CD4-positive, alpha-beta T cell treated with Interleukin-2 at 100 ng/mL for 4 hours (primary cell): Measurements from ENCODE around the gene RIT2.
"Not testable (repeated sequence)": the region's sequence is repeated elsewhere in the genome, so short reads cannot be mapped to it uniquely, and the experiment has no call there.

Experiments
- DNase-seq: peaks from one replicate; pipeline ENCODE4 v3.0.0-alpha.2; 2020; ENCODE audit warnings: low spot score

The RIT2 gene

DNA sequence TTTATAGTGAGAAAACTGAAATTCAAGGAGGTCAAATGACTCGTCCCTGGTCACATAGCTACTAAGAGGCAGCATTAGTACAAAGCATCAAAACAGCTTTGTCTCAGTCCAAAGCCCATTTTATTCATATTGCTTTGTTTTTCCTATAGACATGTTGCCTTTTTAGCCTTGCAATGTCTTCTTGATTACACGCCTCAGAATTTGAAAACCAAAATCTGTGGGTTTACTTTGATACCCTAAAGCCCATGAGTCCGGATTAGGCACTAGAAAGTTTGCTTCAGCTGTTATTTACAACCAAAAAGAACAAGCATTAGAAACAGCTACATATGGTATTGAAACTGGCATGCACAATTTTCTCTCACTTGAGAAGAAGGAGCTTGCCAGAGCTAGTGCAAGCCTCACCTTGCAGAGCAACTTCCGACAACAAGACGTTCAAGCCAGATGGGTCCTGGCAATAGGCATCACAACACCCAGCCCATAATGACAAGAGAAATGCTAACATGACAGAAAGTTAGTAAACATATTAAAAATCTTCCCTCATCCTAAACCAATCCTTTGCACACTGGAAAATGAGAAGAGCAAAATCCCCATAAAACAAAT is 276.8 kb downstream of the RIT2 start:
- no peak for DNase-seq

DNA sequence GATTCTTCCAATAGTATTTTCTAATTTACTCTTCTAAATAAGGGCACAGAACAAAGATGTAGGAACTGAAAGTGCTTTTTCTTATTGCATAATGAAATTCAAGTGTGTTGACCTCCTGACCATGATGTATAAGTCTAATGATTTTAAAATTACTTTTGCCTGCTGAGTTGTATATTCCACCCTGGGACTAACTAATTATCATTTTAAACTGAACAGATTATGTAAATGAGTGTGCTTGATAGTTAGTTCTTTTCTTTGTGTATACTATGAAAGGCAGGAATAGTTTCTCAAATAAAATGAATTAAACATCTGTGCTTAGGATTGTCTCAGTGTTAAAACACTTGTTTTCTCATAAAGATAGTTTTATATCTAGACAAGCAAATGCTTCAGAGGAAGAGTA is 284.5 kb downstream of the RIT2 start:
- DNase-seq = no peak

DNA sequence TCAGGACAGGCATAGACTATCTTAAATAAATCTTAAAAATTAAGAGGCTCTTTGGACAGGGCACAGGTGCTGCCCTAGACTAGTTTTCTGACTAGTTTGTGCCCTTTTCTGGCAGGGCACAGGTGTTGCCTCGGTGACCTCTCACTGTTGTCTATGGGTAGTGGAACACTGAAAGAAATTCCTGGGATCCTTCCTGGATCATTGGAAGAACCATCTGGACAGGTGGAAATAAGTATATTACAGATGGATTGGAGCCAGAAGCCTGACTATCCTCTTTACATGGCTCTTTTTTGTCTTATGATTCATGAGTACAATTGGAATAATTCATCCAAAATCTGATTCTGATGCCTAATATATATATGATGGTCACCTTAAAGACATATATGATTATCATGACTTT is 286.6 kb downstream of the RIT2 start:
- no peak for DNase-seq

DNA sequence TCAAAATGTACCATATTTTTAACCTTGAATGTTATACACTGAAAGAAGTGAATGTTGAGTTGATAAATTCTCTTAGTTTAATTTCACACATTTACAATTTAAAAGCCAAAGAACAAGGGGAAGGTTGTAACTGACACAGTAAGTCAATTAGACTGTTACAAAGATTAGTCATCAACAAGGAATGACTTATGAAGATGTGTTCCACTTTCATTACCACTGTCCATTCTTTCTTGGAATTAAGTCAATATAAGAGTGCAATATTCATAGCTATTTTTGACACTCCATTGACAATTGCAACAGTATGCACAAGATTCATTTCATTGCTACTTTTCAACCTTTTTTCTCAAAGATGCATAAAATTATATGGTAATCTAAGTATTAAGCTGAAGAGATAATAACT is 291.3 kb downstream of the RIT2 start:
- no peak for DNase-seq

DNA sequence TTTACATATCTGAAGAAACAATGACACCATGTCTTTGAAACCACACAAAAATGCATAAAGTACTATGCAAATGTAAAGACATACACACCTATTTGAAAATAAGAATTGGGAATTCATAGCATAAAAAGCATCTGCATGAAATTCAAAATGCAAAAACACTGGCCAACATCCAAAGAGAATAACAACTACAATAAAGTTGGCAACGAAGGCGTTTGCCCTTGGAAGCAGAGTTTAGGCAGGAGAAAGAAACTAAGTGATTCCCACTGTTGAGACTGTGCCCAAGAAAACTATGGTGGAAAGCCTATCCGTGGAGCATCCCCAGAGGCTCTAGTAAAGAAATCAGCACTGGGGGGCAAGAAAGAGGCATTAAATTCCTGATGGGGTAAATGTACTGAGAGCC is 292.8 kb downstream of the RIT2 start:
- DNase-seq = no peak

DNA sequence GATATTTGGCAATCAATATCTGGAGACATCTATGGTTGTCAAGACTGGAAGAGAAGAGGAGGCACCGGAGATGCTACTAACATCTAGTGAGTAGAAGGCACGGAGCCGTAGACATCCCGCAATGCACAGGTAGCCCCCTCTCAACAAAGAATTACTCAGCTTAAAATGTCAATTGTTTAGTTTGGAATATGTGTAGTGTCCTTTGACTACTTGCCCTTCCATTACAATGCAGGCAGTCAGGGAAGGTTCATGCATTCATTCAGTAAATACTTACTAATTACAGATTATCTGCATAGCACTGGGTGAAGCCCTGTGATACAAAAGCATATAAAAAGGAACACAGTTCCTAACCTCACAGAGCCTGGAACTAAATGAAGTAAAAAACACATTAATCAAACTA is 294.0 kb downstream of the RIT2 start:
- DNase-seq = no peak

DNA sequence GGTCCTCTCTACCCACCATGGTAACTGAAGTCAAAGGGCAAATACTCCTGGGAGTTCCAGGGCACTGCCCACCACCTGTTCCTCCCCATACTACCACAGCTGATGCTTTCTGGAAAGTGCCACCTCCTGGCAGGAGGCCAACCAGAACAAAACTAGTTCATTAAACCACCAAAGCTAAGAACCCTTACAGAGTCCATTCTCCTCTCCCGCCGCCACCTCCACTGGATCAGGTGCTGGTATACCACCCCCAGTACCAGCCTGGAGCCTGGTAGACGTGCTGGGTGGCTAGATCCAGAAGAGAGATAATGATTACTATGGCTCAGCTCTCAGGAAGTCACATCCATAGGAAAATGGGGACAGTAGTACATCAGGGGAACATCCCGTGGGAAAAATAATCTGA is 300.9 kb downstream of the RIT2 start:
- no peak for DNase-seq

DNA sequence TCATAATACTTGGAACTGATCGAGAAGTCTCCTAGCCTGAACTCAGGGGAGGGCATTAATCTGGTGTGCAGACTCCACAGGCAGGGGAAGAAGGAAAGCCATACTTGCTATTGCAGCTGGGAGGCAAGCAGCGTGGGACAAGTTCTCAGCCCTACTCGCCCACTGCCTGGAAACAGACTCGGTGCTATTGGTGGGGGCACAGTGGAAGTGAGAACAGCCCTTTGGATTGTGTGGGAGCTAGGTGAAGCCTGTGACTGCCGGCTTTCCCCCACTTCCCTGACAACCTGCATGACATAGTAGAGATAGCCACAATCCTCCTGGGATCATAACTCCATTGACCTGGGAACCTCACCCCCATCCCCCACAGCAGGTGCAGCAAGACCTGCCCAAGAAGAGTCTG is 301.3 kb downstream of the RIT2 start:
- no peak for DNase-seq

DNA sequence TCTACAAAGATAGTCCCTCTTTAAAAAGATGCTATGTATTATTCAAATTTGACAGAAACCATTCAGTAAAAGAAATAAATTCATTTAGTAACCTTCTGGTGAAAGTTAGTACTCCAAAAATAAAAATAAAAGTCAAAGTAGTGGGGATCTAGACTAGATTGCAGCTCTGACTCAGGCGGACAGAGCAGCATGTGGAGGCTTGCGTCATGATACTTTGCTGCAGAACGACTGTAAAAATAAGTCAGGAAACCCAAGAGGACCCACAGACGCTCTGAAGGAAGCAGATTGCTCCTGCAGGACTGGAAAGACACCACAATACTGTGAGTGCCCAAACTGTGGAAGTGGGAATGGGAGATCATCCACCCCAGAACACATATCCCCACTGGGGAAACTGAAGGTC is 301.9 kb downstream of the RIT2 start:
- DNase-seq = no peak

DNA sequence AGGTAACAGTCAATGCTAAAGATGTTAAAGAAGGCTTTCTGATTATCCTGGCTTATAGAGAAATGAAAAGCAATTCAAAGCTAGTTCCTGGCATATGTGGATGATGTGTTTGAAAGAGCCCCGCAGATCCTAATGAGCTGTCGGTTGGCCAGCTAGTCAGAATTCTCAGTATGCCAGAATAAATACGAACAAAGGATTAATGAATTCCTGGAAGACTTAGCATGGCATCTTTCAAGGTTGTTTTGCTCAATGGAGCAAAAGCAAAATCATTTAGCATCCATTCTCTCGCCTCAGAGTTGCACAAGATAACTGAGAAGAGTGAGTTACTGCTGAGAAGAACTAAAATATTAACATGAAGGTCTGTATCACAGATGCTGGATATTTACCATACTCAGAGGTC is 307.6 kb downstream of the RIT2 start:
- DNase-seq = no peak

DNA sequence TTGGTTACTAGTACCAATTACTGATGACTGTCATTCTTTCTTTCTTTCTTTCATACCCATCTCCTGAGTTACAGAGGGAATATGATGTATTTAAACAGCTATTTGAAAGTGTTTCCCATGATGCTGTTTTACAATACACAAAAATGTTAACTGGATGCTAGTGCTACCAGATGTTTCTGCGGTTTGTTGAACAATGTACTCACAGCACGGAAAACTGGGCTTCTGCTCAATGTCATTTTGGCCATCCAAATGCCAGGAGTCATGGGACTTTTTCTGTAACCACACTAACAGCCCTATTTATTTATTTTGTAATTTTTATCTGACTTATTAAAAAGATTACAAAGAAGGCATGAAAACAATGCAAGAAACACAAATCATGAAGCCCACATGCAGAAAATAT is 313.8 kb downstream of the RIT2 start:
- no peak for DNase-seq

DNA sequence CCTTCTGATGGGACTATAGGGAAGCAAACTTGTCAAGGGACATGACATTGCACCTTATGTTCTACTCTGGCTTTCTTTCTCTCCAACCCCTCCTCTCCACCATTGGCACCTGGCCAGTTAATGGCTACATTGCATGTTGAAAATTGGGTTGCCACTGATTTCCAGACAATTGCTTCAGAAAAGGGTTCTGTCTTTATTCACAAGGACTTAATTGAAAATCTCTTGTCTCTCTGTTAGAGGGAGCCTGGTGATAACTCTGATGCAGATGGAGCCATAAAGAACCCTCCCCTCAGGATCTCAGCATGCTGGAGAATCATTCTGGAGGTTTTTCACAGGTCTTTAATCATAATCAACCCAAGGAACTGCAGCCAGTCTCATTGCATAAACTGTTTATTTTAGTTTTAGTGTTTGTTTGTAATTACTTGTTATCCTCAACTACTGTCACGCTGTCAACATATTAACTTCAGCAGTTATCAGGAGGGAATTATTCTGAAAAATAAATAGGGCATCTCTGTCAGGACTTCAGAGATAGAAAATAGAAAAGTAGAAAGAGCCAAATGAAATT is 316.8 kb downstream of the RIT2 start:
- no peak for DNase-seq

DNA sequence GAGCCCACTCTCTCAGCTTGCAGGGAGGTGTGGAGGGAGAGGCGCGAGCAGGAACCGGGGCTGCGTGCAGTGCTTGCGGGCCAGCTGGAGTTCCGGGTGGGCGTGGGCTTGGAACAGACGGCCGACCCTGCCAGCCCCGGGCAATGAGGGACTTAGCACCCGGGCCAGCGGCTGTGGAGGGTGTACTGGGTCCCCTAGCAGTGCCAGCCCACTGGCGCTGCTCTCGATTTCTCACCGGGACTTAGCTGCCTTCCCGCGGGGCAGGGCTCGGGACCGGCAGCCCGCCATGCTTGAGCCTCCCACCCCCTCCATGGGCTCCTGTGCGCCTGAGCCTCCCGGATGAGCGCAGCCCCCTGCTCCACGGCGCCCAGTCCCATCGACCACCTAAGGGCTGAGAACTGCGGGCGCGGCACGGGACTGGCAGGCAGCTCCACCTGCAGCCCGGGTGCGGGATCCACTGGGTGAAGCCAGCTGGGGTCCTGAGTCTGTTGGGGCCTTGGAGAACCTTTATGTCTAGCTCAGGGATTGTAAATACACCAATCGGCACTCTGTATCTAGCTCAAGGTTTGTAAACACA is 320.2 kb downstream of the RIT2 start:
- not testable (repeated sequence) for DNase-seq

DNA sequence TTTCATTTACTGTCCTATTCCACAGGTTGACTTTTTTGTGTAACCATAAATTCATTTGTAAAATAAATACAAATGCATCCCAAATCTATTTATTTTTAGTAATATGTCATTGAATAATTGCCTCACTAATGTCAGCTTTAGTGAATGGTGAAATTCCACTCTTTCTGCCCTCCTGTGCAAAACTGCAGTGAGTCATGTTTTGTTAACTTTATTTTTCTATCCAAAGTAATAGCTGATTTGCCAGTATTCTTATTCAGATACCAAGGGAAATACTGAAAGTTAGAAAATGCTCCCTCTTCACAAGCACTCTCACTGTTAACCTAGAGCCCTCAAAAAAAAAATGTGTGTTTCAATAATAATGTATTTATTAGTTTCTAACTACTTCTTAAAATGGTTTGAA is 322.8 kb downstream of the RIT2 start:
- no peak for DNase-seq

DNA sequence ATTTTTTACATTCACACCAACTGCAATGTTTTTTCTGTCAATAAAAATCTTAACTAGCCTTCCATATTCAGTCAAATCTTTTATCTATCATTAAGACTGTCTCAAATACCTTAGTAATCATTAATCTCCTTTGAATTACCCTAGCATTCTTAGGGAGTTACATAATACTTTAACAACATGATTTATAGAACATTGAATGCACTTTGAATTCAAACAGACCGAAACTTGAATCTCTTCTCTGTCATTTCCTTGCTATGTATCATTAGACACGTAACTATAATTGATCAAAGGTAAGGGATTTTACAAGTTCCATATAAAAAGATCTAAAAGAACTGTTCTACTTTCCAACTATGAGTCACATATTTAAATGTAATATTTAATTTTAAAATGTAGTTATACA is 330.9 kb downstream of the RIT2 start:
- no peak for DNase-seq

DNA sequence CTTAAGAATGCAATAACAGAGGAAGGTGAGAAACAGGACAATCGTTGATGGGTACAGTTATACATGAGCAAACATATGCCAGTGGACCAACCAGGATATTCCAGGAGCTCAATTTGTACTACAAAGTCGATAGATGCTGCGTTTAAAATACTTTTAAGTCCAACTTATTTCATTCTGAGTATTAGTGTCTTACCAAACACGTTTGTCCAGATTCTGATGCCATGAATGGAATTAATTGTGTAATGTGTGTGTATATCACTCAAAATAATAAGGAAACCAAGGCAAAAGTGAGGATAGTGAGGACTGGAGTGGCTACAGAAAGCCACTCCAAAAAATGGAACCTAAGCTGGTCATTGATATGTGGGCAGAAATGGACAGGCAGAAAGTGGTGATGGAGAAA is 332.6 kb downstream of the RIT2 start:
- no peak for DNase-seq

DNA sequence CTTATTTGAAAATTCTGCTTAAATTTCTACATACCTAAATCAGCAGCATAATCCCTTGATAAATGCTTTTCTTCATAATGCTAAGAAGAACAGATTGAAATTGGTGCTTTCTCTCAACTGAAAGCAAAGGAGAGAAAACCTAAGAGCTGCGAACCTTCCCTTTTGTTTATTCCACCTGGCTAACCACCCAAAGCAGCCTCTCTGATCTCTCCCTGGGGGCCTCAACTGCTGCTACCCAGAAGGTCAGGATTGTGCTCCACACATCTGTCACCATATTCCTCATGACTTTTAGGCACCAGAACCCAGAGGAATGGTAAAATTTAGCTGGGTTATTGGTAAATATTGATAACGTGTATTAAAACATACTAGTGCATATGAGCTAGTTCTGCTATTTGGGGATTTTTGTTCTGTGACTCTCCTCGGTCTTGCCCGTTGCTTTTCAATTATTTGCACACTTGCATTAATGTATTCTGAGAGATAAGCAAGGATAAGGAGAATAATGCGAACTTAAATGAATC is 334.1 kb downstream of the RIT2 start:
- DNase-seq = no peak

DNA sequence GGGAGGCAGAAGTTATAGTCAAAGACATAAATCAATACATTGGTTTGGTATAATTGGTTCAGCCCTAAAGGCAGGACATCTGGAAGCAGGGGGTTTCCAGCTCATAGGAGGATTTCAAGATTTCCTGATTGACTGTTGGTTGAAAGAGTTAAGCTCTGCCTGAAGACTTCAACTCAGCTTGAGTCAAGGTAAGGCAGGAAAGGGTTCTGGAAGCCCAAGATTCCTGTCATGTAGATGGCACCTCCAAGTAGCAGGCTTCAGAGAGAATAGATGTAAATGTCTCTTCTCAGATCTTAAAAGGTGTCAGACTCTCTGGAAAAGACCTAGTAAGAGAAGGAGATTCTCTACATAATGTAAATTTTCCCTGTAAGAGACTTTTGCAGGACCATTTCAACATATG is 335.3 kb downstream of the RIT2 start:
- no peak for DNase-seq

DNA sequence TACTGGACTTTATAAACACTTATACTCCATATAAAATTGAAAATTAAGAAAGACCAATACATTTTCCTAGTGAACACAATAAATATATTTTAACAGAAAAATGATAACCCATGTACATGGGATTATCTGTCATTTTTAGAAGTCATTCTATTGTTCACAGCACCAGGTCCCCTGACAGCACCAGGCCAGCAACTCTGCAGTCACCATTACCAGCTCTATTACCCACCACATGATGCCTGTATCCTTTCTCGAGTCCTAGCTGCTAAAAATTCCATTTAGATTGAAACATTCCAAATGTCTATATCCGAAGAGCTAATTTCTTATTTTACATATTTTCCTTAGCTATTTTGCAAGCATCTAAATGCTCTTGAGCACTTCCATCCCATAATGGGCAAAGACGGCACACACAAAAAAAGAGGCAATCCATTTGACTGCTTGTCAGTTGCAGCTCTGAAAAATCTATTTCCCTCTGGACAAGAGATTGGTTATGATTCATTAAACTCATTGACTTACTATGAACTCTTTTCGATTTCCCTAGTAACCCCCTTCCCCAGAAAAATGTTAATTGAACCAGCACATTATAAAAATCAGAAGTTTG is 336.9 kb downstream of the RIT2 start:
- DNase-seq = no peak

DNA sequence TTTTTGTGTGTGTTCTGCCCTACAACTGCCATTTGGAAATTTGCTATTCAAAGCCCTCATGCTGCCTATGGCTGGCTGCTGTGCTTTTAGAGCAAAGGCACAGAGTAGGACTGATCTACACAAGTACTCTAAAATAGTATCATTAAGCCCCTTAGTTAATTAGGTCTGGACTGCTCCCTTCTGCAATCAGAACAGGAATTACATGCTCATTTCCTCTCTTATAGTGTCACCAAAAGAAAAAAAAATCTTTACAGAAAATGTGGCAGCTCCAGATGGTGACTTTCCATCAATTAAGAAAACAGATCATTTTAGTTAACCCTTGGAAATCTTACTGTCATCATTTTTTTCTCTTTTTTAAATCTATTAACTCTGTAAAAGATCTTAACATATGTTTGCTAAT is 337.5 kb downstream of the RIT2 start:
- no peak for DNase-seq

DNA sequence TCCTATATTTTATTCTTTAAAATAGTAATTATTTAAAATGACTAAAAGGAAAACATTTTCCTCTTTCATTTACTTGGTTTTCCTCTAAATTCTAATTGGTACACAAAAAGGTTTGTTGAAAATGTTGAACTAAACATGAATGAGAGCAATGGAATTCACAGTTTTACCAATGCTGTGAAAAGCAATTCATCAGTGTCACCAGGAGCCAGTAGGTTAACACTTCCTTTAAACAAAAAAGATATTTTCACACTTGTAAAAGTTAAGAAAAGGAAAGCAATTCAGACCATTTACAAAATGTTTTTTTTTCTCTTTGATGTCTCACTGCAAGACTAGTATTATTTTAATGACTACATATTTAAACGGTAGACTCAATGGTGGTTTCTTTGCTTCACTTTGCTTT is 341.6 kb downstream of the RIT2 start:
- DNase-seq = no peak

DNA sequence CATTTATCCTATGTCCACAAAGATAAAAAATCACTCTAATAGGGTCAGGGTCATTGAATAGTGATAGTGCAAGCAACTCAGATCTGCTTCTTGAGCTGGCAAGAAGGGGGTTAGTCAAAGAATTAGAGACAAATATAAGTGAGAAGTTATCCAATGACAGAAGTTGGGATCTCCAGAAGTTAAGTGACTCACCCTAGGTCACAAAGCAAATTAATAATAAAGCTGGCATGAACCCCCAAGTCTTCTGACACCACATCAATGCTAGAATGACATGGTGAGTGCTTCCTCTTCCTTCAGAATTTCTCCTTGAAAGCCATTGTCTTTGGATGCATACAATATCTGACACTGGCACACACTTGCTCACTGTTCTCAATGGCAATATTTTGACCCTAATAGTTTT is 343.5 kb downstream of the RIT2 start:
- DNase-seq = no peak

DNA sequence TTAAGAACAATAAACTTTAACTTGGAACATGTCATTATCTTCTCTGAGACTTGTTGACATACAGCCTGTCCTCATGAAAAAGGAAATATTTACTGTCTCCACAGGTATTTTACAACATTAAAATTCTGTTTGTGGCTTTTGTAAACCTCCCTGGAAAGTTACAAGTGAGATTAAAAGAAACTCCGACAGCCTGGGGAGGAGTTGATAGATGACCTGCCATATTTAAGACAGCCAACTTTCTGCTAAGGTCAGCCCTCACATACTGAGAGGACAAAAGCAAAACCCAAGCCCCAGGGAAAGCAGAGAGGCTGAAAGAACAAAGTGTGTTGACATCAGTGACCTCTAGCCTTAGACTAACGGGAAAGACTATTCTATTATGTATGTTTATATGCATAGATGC is 350.2 kb downstream of the RIT2 start:
- no peak for DNase-seq

DNA sequence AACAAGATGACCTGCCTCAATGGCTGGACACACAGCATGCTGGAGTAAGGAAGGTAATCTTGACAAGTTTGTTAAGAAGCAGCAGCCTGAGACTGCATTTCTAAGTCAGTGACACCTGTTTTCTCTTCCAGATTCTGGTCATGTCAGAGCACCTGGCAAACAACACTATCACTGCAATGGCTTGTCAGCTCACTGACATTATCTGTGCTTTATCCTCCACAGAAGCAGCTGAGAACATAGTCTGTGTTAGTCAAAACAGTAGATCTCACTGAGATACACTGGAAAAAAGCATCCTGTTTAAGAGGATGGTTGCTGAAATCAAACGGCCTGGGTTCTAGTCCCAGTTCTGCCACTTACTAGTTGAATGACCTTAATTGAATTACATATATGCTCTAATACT is 355.2 kb downstream of the RIT2 start:
- DNase-seq = no peak
